H1 (cell line): ENCODE data around the gene PHACTR1. TPM values are rescaled to one million over a fixed set of nuclear protein-coding genes. Genes with fewer than 3 reads are reported as not detected.

Source experiments
- CTCF ChIA-PET: fragments of 300-600 bp; sonication (Branson Sonifier 250); formaldehyde crosslinking; loops from one replicate; lab custom pipeline; 2021; ENCODE audit not compliant: partially characterized antibody; lab: Charles Lee
- POLR2A ChIA-PET: fragments of 300-600 bp; sonication (Branson Sonifier 250); formaldehyde crosslinking; loops from one replicate; lab custom pipeline; 2021; ENCODE audit warnings: inconsistent platforms; ENCODE audit not compliant: partially characterized antibody; lab: Charles Lee
- DNase-seq, 2 experiments: peaks; one replicate each; pipeline versions ENCODE4 v3.0.0 to v3.0.0-alpha.2; 2010 to 2022; ENCODE audit warnings: low spot score in 2 of 2, low read depth in 1 of 2, mixed read lengths in 1 of 2
- FAIRE-seq: peaks from 2 replicates; lab custom pipeline; 2011; peaks lifted over from hg19 to GRCh38; lab: Jason Lieb, UNC
- H2AFZ ChIP-seq: 2 replicates; pipeline ENCODE4 v1.8.1; 2012; ENCODE audit warnings: low read length, inconsistent platforms
- H2AK5ac ChIP-seq: 2 replicates; pipeline ENCODE4 v1.6.1; 2013; ENCODE audit warnings: low read depth, low read length
- H2BK120ac ChIP-seq: replicated peaks from 2 replicates; pipeline ENCODE3; 2013; ENCODE audit warnings: low read depth, low read length, inconsistent platforms
- H2BK12ac ChIP-seq: 2 replicates; pipeline ENCODE4 v1.6.1; 2013; ENCODE audit warnings: low read depth, low read length
- H2BK15ac ChIP-seq: 2 replicates; pipeline ENCODE4 v1.6.1; 2013; ENCODE audit warnings: low read length
- H2BK20ac ChIP-seq: 2 replicates; pipeline ENCODE4 v1.6.1; 2013; ENCODE audit warnings: low read length
- H2BK5ac ChIP-seq: 2 replicates; pipeline ENCODE4 v1.6.1; 2013; ENCODE audit warnings: low read depth, low read length
- H3K14ac ChIP-seq: 2 replicates; pipeline ENCODE4 v1.6.1; 2013; ENCODE audit warnings: inconsistent platforms; ENCODE audit not compliant: insufficient read length
- H3K18ac ChIP-seq: 2 replicates; pipeline ENCODE4 v1.6.1; 2013; ENCODE audit warnings: low read length; ENCODE audit errors: extremely low read depth
- H3K23ac ChIP-seq: 2 replicates; pipeline ENCODE4 v1.6.1; 2013; ENCODE audit warnings: inconsistent platforms; ENCODE audit not compliant: insufficient read length
- H3K23me2 ChIP-seq: 2 replicates; pipeline ENCODE4 v1.6.1; 2013; ENCODE audit warnings: low read depth, low read length
- H3K27ac ChIP-seq: 2 replicates; pipeline ENCODE4 v1.6.1; 2011; ENCODE audit warnings: low read depth, low read length, inconsistent platforms
- H3K27me3 ChIP-seq, 4 experiments: replicated peaks in 1 of 4; 1 replicate in 1 of 4; 2 replicates in 3 of 4; pipeline versions ENCODE4 v1.6.1 to v1.8.1; 2011 to 2013; ENCODE audit warnings: low read length in 3 of 4, mild to moderate bottlenecking in 3 of 4, inconsistent platforms in 2 of 4, mixed read lengths in 2 of 4, moderate library complexity in 1 of 4; ENCODE audit not compliant: control insufficient read depth in 3 of 4, insufficient read depth in 3 of 4; ENCODE audit errors: extremely low read depth in 1 of 4
- H3K36me3 ChIP-seq, 4 experiments: 2 replicates each; pipeline versions ENCODE4 v1.6.1 to v1.8.1; 2011 to 2013; ENCODE audit warnings: mild to moderate bottlenecking in 4 of 4, low read length in 3 of 4, moderate library complexity in 2 of 4, control low read depth in 1 of 4, inconsistent platforms in 1 of 4; ENCODE audit not compliant: insufficient read depth in 4 of 4, control insufficient read depth in 2 of 4
- H3K4ac ChIP-seq: replicated peaks from 2 replicates; pipeline ENCODE3; 2013; ENCODE audit warnings: low read length, low read depth, mixed read lengths, inconsistent platforms; ENCODE audit not compliant: insufficient read length
- H3K4me1 ChIP-seq, 4 experiments: replicated peaks in 1 of 4; 1 replicate in 1 of 4; 2 replicates in 3 of 4; pipeline versions ENCODE4 v1.6.1 to v1.8.1; 2011 to 2013; ENCODE audit warnings: low read length in 3 of 4, inconsistent platforms in 2 of 4, mixed read lengths in 1 of 4; ENCODE audit not compliant: insufficient read depth in 4 of 4, control insufficient read depth in 3 of 4
- H3K4me2 ChIP-seq, 2 experiments: 2 replicates each; pipeline versions ENCODE4 v1.6.1 to v1.8.1; 2011 to 2013; ENCODE audit warnings: low read depth in 2 of 2, low read length in 2 of 2, control low read depth in 1 of 2, inconsistent platforms in 1 of 2, mild to moderate bottlenecking in 1 of 2; ENCODE audit not compliant: insufficient read depth in 1 of 2
- H3K4me3 ChIP-seq, 4 experiments: fragments of 200-600, 300-600 bp in 1 of 4; sonication (generic), shearing (Covaris generic), sonication (Bioruptor Twin) in 1 of 4; 2 replicates each; pipeline versions ENCODE4 v1.5.1 to v1.8.1; 2011 to 2016; ENCODE audit warnings: low read length in 4 of 4, low read depth in 3 of 4, control low read depth in 2 of 4, inconsistent platforms in 2 of 4, mild to moderate bottlenecking in 2 of 4, mixed read lengths in 1 of 4, moderate library complexity in 1 of 4; ENCODE audit not compliant: insufficient read depth in 2 of 4; ENCODE audit errors: extremely low read depth in 1 of 4
- H3K56ac ChIP-seq: replicated peaks from 2 replicates; pipeline ENCODE3; 2013; ENCODE audit warnings: low read depth, mild to moderate bottlenecking, mixed read lengths, low read length, inconsistent platforms; ENCODE audit not compliant: insufficient read length
- H3K79me1 ChIP-seq: 2 replicates; pipeline ENCODE4 v1.6.1; 2013; ENCODE audit warnings: low read depth, low read length, control low read depth
- H3K79me2 ChIP-seq, 2 experiments: 2 replicates each; pipeline versions ENCODE4 v1.6.1 to v1.8.1; 2012 to 2013; ENCODE audit warnings: low read length in 2 of 2, mild to moderate bottlenecking in 2 of 2, inconsistent platforms in 1 of 2; ENCODE audit not compliant: insufficient read depth in 2 of 2, control insufficient read depth in 1 of 2
- H3K9ac ChIP-seq, 4 experiments: replicated peaks in 1 of 4; 1 replicate in 1 of 4; 2 replicates in 3 of 4; pipeline versions ENCODE4 v1.6.1 to v1.8.1; 2011 to 2013; ENCODE audit warnings: low read depth in 3 of 4, low read length in 3 of 4, control low read depth in 2 of 4, mild to moderate bottlenecking in 2 of 4, moderate library complexity in 2 of 4, inconsistent platforms in 1 of 4; ENCODE audit errors: extremely low read depth in 1 of 4
- H3K9me3 ChIP-seq, 2 experiments: 2 replicates each; pipeline versions ENCODE4 v1.6.1 to v1.8.1; 2012 to 2013; ENCODE audit warnings: mild to moderate bottlenecking in 2 of 2, moderate library complexity in 2 of 2, control low read depth in 1 of 2, inconsistent platforms in 1 of 2, low read depth in 1 of 2, low read length in 1 of 2, mixed read lengths in 1 of 2; ENCODE audit not compliant: insufficient read depth in 2 of 2
- H4K20me1 ChIP-seq, 2 experiments: replicated peaks in 1 of 2; 2 replicates each; pipeline versions ENCODE3 to v1.8.1; 2011 to 2013; ENCODE audit warnings: inconsistent platforms in 2 of 2, low read length in 2 of 2, mild to moderate bottlenecking in 1 of 2; ENCODE audit not compliant: insufficient read depth in 2 of 2, control insufficient read depth in 1 of 2
- H4K5ac ChIP-seq: 2 replicates; pipeline ENCODE4 v1.6.1; 2013; ENCODE audit warnings: low read length, low read depth, mixed read lengths, inconsistent platforms; ENCODE audit not compliant: insufficient read length
- H4K8ac ChIP-seq: 2 replicates; pipeline ENCODE4 v1.8.0; 2013; ENCODE audit warnings: mild to moderate bottlenecking, moderate library complexity, low read length, inconsistent platforms; ENCODE audit not compliant: insufficient read depth; ENCODE audit errors: extremely low read depth
- H4K91ac ChIP-seq: replicated peaks from 2 replicates; pipeline ENCODE3; 2013; ENCODE audit warnings: low read length, mixed read lengths, inconsistent platforms; ENCODE audit not compliant: insufficient read length
- ATF3 ChIP-seq: IDR thresholded peaks from 2 replicates; pipeline ENCODE4 v1.6.1; 2011; ENCODE audit warnings: low read depth, mild to moderate bottlenecking, low read length; ENCODE audit not compliant: insufficient read depth
- USF2 ChIP-seq: IDR thresholded peaks from 2 replicates; pipeline ENCODE4 v1.6.1; 2011; ENCODE audit warnings: low read length, improper control_type of control experiment
- WGBS, 2 experiments: shearing (Covaris generic) in 1 of 2; methylation state at CpG; one replicate each; pipeline versions ENCODE4 v1.1.6 to v1.1.7; 2013 to 2015; ENCODE audit warnings: low lambda C conversion rate in 2 of 2, mixed read lengths in 2 of 2, inconsistent platforms in 1 of 2, low coverage in 1 of 2, missing lambda C conversion rate in 1 of 2; ENCODE audit not compliant: insufficient replicate concordance in 2 of 2, insufficient coverage in 1 of 2, insufficient read length in 1 of 2; ENCODE audit errors: extremely low coverage in 1 of 2, missing lambda C conversion rate in 1 of 2; 5-methylcytosine and 5-hydroxymethylcytosine counted together
- polyA plus RNA-seq, 7 experiments: library from polyadenylated mRNA; depleted of rRNA in 3 of 7; stranded (reverse) in 5 of 7; unstranded in 2 of 7; fragments of >200 nt in 5 of 7; fragments of 200-250 nt in 2 of 7; gene quantifications; 1 replicate in 5 of 7; 2 replicates in 1 of 7; 4 replicates in 1 of 7; pipeline versions ENCODE4 v1.2.1 to v1.2.3, GENCODE V29; 2011 to 2013; ENCODE audit warnings: missing spikeins in 2 of 7, mixed read lengths in 2 of 7
- total RNA-seq: library from RNA; stranded (reverse); fragmentation: NEBNext Ultra II Directional; extraction: Animal tissue kit (Norgen Biotek cat#: 25700); gene quantifications from 2 replicates; pipeline ENCODE4 v1.2.1, GENCODE V29; 2021

The PHACTR1 gene
- total and polyA plus RNA-seq, 2 of the 8 experiments (the other 6 are each of a cell fraction or from before 2014, with no cell fraction given), result 3.9 to 17.1 TPM

GRCh38 chr6:12943549-12943948, 227.0 kb downstream of the PHACTR1 start:
- H2BK12ac ChIP-seq, result no peak overlapping the region
- DNase-seq, result no peak
- TF ChIP-seq ATF3 (no peak), USF2 (no peak)

More at GRCh38 chr6:12943549-12943948, 227.0 kb downstream of the PHACTR1 start:
- Histone ChIP-seq H3K27me3 (no peaks in the 10 kb centered on the region), H3K36me3 (no peaks in the 10 kb centered on the region), H3K4ac (no peak overlapping the region), H4K91ac (no peak overlapping the region), H2AFZ (no peak overlapping the region), H3K18ac (no peak overlapping the region), H3K23me2 (no peaks in the 10 kb centered on the region), H3K4me3 (no peak overlapping the region), H3K23ac (no peak overlapping the region), H2AK5ac (no peak overlapping the region), H3K56ac (no peak overlapping the region), H3K9ac (no peak overlapping the region), H3K79me2 (no peaks in the 10 kb centered on the region), H2BK5ac (no peak overlapping the region), H2BK120ac (no peak overlapping the region), H4K8ac (no peak overlapping the region), H2BK20ac (no peak overlapping the region), H3K79me1 (no peaks in the 10 kb centered on the region), H3K27ac (no peak overlapping the region), H3K4me1 (peaks cover 0 to 4% (median 0%) of the 10 kb centered on the region in 4 experiments; a peak in 2 of 7 replicates), H3K9me3 (no peaks in the 10 kb centered on the region), H4K5ac (no peak overlapping the region), H3K4me2 (no peak overlapping the region), H3K14ac (no peak overlapping the region), H4K20me1 (no peaks in the 10 kb centered on the region), H2BK15ac (no peak overlapping the region)
- 94% methylated on average over 2 of the region's 2 CpGs; no CpG with 5 or more reads in 1 of the 2 experiments for WGBS, 2 experiments
- ChIA-PET POLR2A (no interaction called here), CTCF (interaction anchor here (0.7 to 2.3 kb wide), 3 partner anchors 9 to 83 kb away, joined by 3 to 8 read pairs (median 3); no protein-coding TSS in a partner anchor)
- FAIRE-seq, result no peak
